HG02852 (cell line): ENCODE data around the gene GMFB.

ENCODE experiments used
- ATAC-seq: cut with Tn5 transposase; IDR thresholded peaks from one replicate; pipeline ENCODE4 v1.9.1; 2021; ENCODE audit warnings: mild to moderate bottlenecking, moderate library complexity; ENCODE audit not compliant: unreplicated experiment

The GMFB gene

GRCh38 chr14:54488646-54489317, at the start of gene GMFB:
Gene GMFB, minus strand, starts transcription at chr14:54488980. Its CDS starts 53 bp downstream, at chr14:54488927.
- ATAC-seq: peak; percentile 87

- ATAC-seq: no peak
These were observed 49.3 kb upstream of the GMFB start for GRCh38 chr14:54538055-54538454.

DNA sequence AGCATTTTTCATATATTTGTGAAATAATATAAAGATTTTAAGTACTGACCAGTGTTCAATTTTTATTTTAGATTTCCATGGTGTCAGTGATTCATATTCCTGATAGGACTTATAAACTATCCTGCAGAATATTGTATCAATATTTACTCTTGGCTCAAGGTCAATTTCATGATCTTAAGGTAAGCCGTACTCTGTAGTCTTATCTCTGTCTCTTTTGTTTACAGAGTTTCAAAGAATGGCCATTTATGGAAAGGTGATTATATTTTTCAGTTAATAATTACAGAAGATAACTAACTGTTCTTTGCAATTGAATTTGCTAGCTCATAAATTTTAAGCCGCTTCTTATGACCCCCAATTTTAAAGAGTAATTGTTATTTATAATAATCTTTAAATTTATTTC, 48.9 kb upstream of the GMFB start:
- no peak for ATAC-seq

GRCh38 chr14:54535646-54536045, 46.9 kb upstream of the GMFB start:
- ATAC-seq: no peak

DNA sequence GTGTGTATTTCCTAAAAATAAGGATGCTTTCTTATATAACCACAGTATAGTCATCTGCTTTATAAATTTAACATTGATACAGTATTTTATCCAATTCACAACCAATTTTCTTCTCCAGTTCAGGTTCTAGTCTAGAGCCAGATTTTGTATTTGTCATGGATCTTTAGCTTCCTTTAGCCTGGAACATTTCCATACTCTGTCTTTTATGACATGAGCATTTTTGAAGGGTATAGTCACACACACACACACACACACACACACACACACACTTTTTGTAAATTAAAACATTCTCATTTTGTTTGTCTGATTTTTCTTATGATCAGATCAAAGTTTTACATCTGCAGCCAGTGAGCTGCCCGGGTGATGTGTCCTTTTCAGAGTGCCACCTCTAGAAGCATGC, 46.3 kb upstream of the GMFB start:
- no peak for ATAC-seq

GRCh38 chr14:54533100-54533499, 44.3 kb upstream of the GMFB start:
- no peak for ATAC-seq

DNA sequence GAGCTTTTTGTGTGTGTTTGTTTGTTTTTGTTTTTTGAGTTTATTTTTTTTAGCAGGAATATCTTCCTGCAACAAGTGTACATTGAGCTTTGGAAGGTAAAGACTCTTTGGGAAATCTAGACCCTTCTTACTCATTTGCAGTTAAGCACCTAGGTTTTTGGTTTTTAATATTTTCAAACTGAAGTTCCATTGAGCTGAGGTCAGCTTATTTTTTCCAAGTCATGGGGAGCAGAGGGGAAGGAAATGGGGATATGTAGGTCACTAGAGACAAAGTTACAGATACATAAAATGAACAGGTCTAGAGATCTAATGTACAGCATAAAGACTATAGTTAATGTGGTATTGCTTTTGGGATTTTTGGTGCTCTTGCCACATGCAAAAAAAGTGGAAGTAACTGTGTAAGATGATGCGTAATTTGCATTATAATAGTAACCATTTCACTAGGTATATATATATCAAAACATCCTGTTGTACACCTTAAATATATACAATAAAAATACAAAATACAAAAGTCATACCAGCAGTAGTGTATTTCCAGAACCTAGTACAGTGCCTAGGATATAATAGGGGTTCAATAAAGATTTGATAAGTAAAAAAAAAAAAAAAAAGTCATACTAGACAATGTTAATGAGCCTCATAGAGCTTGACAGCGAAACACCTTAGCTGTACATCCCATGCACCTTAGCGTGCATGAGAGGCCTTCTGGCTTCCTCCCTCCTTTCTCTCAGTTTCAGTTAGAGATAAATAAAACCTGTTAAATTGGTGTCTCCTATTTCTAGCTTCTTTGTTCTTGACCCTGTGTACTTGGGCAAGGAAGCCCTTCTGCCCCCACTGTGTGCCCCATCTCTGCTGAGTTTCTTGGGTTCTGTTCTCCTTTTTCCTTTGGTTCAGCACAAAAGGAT, 43.6 kb upstream of the GMFB start:
- ATAC-seq: peak; percentile 96

DNA sequence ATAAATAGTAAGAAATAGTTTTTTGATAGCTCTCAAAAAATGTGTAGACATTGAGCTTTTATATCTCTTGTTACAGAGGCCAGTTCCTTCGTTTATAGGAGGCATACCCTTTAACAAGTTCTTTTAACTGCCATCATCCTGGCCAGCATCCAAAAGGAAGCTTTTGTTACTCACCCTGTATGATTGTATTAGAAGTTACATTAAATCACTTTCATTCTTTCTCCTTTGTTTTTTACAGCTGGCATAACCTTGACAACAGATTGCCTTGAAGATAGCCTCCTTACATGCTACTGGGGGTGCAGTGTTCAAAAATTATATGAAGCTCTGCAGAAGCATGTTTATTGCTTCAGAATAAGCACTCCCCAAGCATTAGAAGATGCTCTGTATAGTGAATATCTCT, 41.0 kb upstream of the GMFB start:
- no peak for ATAC-seq

- ATAC-seq: no peak
These were observed 40.2 kb upstream of the GMFB start for GRCh38 chr14:54528973-54529372.

DNA sequence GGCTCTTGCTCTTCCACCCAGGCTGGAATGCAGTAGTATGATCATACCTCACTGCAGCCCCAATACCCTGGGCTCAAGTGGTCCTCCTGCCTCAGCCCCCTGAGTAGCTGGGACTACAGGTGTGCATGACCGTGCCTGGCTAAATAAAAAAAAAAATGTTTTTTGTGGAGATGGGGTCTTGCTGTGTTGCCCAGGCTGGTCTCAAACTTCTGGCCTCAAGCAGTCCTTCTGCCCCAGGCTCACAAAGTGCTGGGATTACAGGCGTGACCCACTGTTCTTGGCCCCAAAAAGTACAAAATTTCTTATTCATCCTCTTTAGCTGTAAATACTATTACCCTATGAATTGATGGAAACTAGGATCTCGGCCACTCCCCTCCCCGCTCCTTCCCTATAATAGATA, 35.6 kb upstream of the GMFB start:
- ATAC-seq: no peak

DNA sequence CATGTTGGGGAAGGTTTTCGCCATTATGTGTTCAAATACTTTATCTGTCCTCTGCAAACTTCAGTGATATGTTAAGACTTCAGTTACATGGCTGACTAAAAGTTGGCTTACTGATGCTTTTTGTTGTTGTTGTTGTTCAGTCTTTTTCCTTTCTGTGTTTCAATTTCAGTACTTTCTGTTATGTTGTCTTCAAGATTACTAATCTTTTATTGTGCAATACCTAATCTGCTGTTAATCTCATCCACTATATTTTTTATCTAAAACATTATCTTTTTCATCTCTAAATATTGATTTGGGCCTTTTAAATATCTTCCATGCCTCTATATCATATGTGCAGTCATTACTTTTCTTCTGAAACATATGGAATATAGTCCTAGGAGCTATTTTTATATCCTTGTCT, 27.9 kb upstream of the GMFB start:
- ATAC-seq: no peak

DNA sequence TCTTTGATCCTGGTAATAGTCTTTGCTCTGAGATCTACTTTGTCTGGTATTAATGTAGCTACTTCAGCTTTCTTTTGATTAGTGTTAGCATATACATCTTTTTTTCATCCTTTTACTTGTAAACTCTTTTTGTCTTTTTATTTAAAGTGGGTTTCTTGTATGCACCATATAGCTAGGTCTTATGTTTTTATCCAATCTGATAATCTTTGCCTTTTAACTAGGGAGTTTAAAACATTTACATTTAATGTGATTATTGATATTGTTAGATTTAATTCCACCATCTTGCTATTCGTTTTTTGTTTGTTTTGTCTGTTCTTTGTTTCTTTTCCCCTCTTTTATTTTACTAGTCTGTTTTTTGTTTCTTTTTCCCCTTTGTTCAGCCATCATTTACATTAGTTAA, 26.9 kb upstream of the GMFB start:
- no peak for ATAC-seq

GRCh38 chr14:54512393-54512792, 23.6 kb upstream of the GMFB start:
- no peak for ATAC-seq

GRCh38 chr14:54509546-54510501, 21.0 kb upstream of the GMFB start, which contains the start of gene CGRRF1:
Gene CGRRF1, plus strand, starts transcription at chr14:54509906. Its CDS starts 54 bp downstream, at chr14:54509960.
- peak; percentile 98 for ATAC-seq

DNA sequence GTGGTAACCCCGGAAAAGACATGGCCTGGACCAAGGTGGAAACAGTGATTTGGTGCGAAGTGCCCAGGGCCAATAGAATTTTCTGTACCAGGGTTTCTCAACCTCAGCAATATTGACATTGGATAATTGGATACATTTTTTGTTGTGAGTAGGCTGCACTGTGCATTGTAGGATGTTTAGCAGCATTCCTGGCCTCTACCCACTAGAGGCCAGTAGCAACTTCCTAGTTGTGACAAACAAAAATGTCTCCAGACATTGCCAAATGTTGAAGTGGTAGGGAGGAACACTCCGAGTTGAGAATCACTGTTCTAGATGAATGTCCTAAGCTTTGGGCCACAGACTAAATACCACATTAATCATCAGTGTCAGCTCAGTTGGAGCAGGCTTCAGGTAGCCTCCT, 14.7 kb upstream of the GMFB start:
- ATAC-seq: no peak

GRCh38 chr14:54502602-54503001, 13.8 kb upstream of the GMFB start:
- no peak for ATAC-seq

DNA sequence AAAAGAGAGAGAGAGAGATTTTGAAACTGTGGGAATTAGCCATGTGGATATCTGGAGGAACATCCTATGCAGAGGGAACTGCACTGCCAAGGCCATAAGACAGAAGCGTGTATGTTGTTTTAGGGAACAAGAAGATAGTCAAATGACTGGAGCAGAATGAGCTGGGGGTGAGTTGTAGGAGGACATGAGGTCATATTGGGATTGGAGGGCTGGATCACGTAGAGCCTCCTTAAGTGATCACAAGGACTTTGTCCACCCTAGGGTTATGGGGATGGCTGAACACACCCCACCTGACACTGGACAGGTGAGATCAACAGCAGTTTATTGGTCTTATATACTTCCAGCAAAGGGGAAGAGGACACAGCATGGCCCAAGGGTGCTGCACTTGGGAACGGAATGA, 12.7 kb upstream of the GMFB start:
- ATAC-seq: no peak

- no peak for ATAC-seq
These were observed 12.0 kb upstream of the GMFB start for GRCh38 chr14:54500744-54501143.

DNA sequence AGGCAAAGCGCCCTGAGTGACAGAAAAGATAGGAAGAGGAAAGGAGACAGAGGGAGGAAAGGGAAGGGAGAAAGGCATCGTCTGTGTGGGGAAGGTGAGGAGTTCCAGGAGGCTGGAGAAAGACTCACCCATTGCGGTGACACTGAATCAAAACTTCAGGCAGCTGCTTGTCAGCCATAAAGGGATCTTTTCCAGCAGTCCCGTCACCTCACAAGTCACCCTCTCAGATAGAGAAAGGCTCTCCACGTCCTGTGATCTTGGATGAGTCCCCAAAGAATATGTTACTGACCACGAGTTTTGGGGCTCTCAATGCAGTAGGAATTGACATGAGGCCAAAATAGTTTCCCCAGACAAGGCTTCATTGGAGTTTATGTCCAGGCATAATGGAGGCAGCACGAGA, 9.8 kb upstream of the GMFB start:
- no peak for ATAC-seq

- no peak for ATAC-seq
These were observed 9.3 kb upstream of the GMFB start for GRCh38 chr14:54498095-54498531.

GRCh38 chr14:54497224-54497623, 8.4 kb upstream of the GMFB start:
- ATAC-seq: no peak
